Epithelial cell of esophagus (primary cell): Measurements from ENCODE around the gene PRR14.

Source experiments
- DNase-seq: peaks from one replicate; pipeline ENCODE4 v3.0.0; 2010; ENCODE audit warnings: low read depth
- H3K4me3 ChIP-seq: 2 replicates; pipeline ENCODE4 v1.5.1; 2011; ENCODE audit warnings: mild to moderate bottlenecking, low read length, control low read depth
- TF ChIP-seq, protein P1 (sequence below): IDR thresholded peaks from 2 replicates; pipeline ENCODE4 v1.5.1; 2011; ENCODE audit warnings: low read depth, mild to moderate bottlenecking, low read length, control low read depth, inconsistent platforms; ENCODE audit not compliant: insufficient read depth; ENCODE audit errors: missing control alignments

The PRR14 gene

DNA sequence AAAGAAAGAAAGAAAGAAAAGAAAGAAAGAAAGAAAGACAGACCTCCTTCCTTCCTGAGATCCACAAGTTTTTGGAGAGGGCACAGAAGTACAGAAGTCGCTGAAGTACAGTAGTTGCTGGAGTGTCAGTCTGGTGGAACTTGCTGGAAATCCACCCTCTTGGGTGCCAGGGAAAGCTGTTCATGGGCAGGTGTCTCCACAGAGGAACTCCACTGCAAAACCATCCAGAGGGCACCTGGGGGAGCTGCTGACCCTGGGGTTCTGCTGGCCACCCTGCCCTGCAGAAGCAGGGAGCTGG lies 3.5 kb upstream of the PRR14 start:
- TF ChIP-seq, protein P1, sequence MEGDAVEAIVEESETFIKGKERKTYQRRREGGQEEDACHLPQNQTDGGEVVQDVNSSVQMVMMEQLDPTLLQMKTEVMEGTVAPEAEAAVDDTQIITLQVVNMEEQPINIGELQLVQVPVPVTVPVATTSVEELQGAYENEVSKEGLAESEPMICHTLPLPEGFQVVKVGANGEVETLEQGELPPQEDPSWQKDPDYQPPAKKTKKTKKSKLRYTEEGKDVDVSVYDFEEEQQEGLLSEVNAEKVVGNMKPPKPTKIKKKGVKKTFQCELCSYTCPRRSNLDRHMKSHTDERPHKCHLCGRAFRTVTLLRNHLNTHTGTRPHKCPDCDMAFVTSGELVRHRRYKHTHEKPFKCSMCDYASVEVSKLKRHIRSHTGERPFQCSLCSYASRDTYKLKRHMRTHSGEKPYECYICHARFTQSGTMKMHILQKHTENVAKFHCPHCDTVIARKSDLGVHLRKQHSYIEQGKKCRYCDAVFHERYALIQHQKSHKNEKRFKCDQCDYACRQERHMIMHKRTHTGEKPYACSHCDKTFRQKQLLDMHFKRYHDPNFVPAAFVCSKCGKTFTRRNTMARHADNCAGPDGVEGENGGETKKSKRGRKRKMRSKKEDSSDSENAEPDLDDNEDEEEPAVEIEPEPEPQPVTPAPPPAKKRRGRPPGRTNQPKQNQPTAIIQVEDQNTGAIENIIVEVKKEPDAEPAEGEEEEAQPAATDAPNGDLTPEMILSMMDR, result no peak
- H3K4me3 ChIP-seq, result no peak overlapping the region
- DNase-seq, result no peak

- H3K4me3 ChIP-seq, result peak overlapping the region; percentile 83
- TF ChIP-seq, protein P1, result no peak
- DNase-seq, result no peak
Observed at GRCh38 chr16:30649725-30650368, 913 bp upstream of the PRR14 start.

GRCh38 chr16:30651124-30652004 lies 604 bp downstream of the PRR14 start:
- H3K4me3 ChIP-seq, result peak overlapping the region; percentile 83
- peak; percentile 62 for DNase-seq

GRCh38 chr16:30652005-30652296 lies 1.2 kb downstream of the PRR14 start:
- DNase-seq, result no peak
- TF ChIP-seq, protein P1, result no peak
- peak overlapping the region; percentile 83 for H3K4me3 ChIP-seq

More at GRCh38 chr16:30651124-30652004, 604 bp downstream of the PRR14 start:
- TF ChIP-seq, protein P1, result peak; percentile 24

DNA sequence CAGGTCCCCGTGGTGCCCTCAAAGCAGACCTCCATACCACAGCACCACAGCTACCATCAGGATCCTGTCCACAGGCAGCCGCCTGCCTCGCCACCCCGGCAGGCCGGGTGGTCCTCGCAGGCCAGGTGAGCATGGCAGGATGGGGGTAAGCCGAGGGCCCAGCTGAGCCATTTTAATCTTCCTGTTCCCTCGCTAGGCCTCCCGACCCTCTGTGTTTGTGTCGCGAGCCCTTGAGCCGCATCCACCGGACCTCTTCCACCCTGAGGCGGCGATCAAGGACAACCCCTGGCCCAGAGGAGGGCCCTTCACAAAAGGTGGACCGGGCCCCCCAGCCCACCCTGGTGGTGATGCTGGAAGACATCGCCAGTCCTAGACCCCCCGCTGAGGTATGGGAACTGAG lies 2.0 kb downstream of the PRR14 start:
- TF ChIP-seq, protein P1, result no peak
- H3K4me3 ChIP-seq, result no peak overlapping the region
- DNase-seq, result no peak

DNA sequence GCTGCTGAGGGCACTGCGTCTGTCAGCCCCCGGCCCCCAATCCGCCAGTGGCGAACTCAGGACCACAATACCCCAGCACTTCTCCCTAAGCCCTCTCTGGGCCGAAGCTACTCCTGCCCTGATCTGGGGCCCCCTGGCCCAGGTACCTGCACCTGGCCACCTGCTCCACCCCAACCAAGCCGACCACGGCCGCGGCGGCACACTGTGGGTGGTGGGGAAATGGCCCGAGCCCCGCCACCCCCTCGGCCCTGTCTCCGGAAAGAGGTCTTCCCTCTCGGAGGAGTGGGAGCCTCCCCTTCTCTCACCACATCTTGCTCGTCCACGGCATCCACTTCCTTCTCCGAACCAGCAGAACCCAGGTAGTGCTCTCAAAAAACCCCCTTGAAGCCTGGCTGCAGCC lies 4.1 kb downstream of the PRR14 start:
- DNase-seq, result no peak
- TF ChIP-seq, protein P1, result no peak
- H3K4me3 ChIP-seq, result no peak overlapping the region

- no peak for DNase-seq
- TF ChIP-seq, protein P1, result no peak
- no peak overlapping the region for H3K4me3 ChIP-seq
Observed at GRCh38 chr16:30655815-30656347, 5.1 kb downstream of the PRR14 start.
